ENCODE results near the gene NRN1L.

GRCh38 chr16:67861877-67862276 is 22.8 kb upstream of the NRN1L start:
- TF ChIP-seq CTCF (IDR thresholded peaks at IDR 0.05; ENCODE audit: borderline replicate concordance, extremely low read depth, low read length, poor library complexity, severe bottlenecking) (no peak), EZH2 (IDR thresholded peaks at IDR 0.05; ENCODE audit: borderline replicate concordance, low read depth, low read length, severe bottlenecking) (no peak)
